C4-2B (cell line): ENCODE data around the gene CEP85.

ENCODE experiments used
- H3K27ac ChIP-seq: fragments of 450-650 bp; 2 replicates; pipeline ENCODE4 v1.5.1; 2017
- CTCF ChIP-seq: fragments of 450-650 bp; conservative IDR thresholded peaks from 2 replicates; pipeline ENCODE4 v1.5.1; 2017; ENCODE audit warnings: mild to moderate bottlenecking
- ZFX ChIP-seq: fragments of 450-650 bp; IDR thresholded peaks from 2 replicates; pipeline ENCODE4 v1.6.1; 2017

CEP85 gene

GRCh38 chr1:26315874-26316850, 82.2 kb downstream of the CEP85 start:
- TF ChIP-seq CTCF (no peak), ZFX (no peak)
- no peak overlapping the region for H3K27ac ChIP-seq

DNA sequence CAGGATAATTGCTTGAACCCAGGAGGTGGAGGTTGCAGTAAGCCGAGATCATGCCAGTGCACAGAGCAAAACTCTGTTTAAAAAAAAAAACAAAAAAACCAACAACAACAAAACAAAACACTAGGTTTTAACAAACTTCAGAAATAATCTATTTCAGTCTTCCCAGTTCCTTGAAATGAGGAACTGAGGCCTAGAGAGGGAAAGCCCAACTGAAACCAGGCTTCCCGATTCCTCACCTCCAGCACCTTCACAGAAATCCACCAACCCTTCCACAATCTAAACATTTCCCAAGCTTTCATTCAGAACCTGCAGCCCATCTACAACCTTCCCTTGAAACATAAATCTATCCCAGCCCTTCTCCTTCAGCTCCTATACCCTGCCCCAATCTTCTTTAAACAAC, 83.1 kb downstream of the CEP85 start:
- TF ChIP-seq CTCF (no peak), ZFX (no peak)
- H3K27ac ChIP-seq: no peak overlapping the region

DNA sequence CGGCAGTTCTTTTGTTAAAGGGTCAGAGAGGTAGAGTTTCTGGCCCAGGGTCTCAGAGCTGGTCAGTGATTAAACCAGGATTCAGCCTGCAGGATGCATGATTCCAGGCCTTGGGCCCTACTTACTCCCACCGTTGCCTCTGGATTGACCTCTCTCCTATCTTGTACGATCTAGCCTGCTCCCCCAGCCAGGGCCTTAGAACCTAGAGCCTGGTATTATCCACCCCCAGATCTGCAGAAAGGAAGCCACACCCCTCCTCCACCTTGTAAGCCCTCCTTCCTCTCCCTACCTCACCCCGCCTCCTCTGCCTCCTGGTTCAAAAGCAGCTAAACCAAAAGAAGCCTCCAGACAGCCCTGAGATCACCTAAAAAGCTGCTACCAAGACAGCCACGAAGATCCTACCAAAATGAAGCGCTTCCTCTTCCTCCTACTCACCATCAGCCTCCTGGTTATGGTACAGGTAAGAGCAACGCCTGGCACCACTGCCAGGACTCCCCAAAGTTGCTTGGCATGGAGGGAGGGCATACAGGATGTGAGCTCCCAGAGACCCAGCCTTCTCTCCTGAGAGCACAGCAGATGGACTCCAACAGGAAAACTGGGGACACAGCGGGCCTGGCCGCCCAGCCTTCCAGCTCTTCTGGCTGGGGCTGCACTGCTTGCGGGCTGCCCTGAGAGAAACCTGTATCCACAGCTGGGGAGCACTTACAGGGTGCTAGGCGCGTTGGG, 83.8 kb downstream of the CEP85 start, which contains the start of gene CD52:
TSS of gene CD52 (plus strand) at position 347 of the 726 bp plus-strand sequence. CDS start at position 407, 60 bp downstream.
- TF ChIP-seq ZFX: no peak
- TF ChIP-seq CTCF: no peak
- no peak within 1 kb of the TSS for H3K27ac ChIP-seq

GRCh38 chr1:26318338-26319064, 84.5 kb downstream of the CEP85 start:
- H3K27ac ChIP-seq: no peak overlapping the region

GRCh38 chr1:26320896-26321295, 86.9 kb downstream of the CEP85 start:
- TF ChIP-seq CTCF (no peak), ZFX (no peak)
- no peak overlapping the region for H3K27ac ChIP-seq

More at GRCh38 chr1:26318338-26319064, 84.5 kb downstream of the CEP85 start:
- TF ChIP-seq CTCF (no peak), ZFX (no peak)

DNA sequence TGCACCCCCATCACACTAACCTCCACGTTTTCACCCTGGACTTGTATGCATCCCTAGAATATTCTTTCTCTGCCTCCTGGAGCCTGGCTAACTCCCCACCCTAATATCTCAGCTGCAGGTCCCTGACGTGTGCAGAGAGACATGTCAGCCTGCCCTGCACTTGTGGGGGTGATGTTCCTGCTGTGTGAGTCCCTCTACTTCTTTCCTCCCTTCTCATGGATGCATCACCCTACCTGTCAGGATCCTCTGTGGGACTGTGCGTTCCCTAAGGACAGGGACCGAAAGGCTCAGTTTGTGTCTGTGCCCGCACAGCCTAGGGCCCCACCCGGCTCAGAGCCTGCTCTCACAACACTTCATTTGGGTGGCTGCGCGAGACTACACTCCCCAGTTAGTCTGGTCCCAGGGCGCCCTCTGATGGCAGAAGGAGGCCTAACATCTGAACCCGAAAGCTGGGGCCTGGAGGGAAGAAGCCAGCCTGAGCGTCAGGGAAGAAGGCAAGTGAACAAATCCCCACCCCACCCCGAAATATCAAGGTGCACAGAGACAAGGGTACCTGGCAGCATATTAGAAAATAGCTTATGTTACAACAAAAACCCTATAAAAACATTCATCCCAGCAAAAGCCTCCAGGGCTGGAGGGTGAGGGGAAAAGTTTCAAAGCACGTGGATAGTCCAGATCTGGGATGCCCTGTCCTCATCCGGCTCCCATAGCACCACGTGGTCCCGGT, 87.5 kb downstream of the CEP85 start:
- TF ChIP-seq CTCF (peak; percentile 78), ZFX (no peak)
- H3K27ac ChIP-seq: no peak overlapping the region
